Measurements from ENCODE around the gene CYBA. TPM values are rescaled to one million over a fixed set of nuclear protein-coding genes. Genes with fewer than 3 reads are reported as not detected.

The CYBA gene
- total RNA-seq, 1 experiment from 2014 or later, result 351 TPM

DNA sequence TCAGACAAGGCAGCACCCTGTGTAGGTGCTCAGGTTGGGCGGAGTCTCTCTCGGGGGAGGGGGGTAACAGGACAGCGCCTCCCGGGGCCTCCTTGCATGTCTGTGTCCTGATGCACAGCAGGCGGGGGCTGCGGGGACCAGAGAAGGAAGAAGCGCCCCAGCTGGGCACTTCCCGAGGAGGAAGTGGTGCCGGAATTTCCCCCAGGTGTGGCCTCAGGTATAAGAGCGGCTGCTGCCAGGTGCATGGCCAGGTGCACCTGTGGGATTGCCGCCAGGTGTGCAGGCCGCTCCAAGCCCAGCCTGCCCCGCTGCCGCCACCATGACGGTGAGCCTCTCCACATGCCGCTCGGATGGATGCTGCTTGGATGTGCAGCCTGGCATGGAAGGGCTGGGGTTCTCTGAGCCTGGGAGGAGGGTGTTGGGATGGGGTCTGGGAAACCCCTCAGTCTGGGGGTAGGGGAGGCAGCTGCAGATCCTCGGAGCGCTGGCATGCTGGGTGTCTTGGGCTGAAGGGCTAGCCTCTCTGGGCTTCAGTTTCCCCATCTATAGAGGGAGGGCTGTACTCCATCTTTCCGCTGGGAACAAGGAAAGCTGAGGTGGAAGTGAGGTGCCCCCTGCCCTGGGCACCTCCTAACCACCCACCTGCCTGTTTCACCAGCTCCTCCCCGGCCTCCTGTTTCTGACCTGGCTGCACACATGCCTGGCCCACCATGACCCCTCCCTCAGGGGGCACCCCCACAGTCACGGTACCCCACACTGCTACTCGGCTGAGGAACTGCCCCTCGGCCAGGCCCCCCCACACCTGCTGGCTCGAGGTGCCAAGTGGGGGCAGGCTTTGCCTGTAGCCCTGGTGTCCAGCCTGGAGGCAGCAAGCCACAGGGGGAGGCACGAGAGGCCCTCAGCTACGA, 12.3 kb downstream of the CYBA start, which contains the start of gene IL17C:
Gene IL17C, plus strand, starts transcription at position 250 of the 908 bp plus-strand sequence. Its CDS starts 70 bp downstream, at position 320.
- peak within 1 kb of the TSS; percentile 26 for H3K27ac Mint-ChIP-seq (ENCODE audit: unreplicated experiment)
- TF ChIP-seq CTCF (IDR thresholded peaks at IDR 0.05; ENCODE audit: insufficient read depth in 1 of 2, low read depth in 1 of 2, low read length in 1 of 2, severe bottlenecking in 1 of 2, unreplicated experiment in 1 of 2), result no peak
- H3K4me3 Mint-ChIP-seq (ENCODE audit: unreplicated experiment), result no peak within 1 kb of the TSS
- no peaks in the 10 kb centered on the region for H3K4me1 Mint-ChIP-seq (ENCODE audit: low read depth, unreplicated experiment)
- DNase-seq, result peak in 1 of 2 experiments; percentile 37
- intact Hi-C loops (cut with micrococcal nuclease; ENCODE audit: unreplicated experiment), result no loop called here
- Histone ChIP-seq H3K36me3 (ENCODE audit: control insufficient read depth, insufficient read depth, low read length) (no peaks in the 10 kb centered on the region), H3K4me3 (ENCODE audit: low read depth, low read length) (no peak within 1 kb of the TSS), H3K27me3 (replicated peaks; ENCODE audit: control insufficient read depth, insufficient read depth, low read length) (no peaks in the 10 kb centered on the region), H3K9me3 (no peaks in the 10 kb centered on the region), H3K4me1 (peaks cover 12% of the 10 kb centered on the region; the same call in 1 of the 2 replicates)
- H3K9me3 Mint-ChIP-seq (ENCODE audit: unreplicated experiment), result no peaks in the 10 kb centered on the region
- H3K27me3 Mint-ChIP-seq (ENCODE audit: insufficient read depth, unreplicated experiment), result no peaks in the 10 kb centered on the region
- BruUV-seq (replicated peaks), result no TSS peak
- ChIA-PET POLR2A (interaction anchor here (0.6 kb wide), 1 partner anchor 79 kb away, joined by 3 read pairs; no protein-coding TSS in a partner anchor), CTCF (interaction anchor here (0.6 to 1.2 kb wide), 2 partner anchors 46 to 99 kb away, joined by 3 read pairs; no protein-coding TSS in a partner anchor)
- peaks cover 68% of the 10 kb centered on the region for H3K36me3 Mint-ChIP-seq (ENCODE audit: insufficient read depth, unreplicated experiment)

GRCh38 chr16:88636488-88637265, 14.2 kb downstream of the CYBA start:
- Histone ChIP-seq H3K4me1 (peaks cover 12% of the 10 kb centered on the region; the same call in 1 of the 2 replicates), H3K27me3 (replicated peaks; ENCODE audit: control insufficient read depth, insufficient read depth, low read length) (no peaks in the 10 kb centered on the region), H3K4me3 (ENCODE audit: low read depth, low read length) (no peak overlapping the region), H3K36me3 (ENCODE audit: control insufficient read depth, insufficient read depth, low read length) (no peaks in the 10 kb centered on the region), H3K9me3 (no peaks in the 10 kb centered on the region)
- no peak for DNase-seq
- POLR2A ChIA-PET, result interaction anchor here (0.7 to 1.0 kb wide), 2 partner anchors 8 to 10 kb away, joined by 4 read pairs; no protein-coding TSS in a partner anchor
- Mint-ChIP-seq H3K27ac (ENCODE audit: unreplicated experiment) (no peak overlapping the region), H3K9me3 (ENCODE audit: unreplicated experiment) (no peaks in the 10 kb centered on the region), H3K27me3 (ENCODE audit: insufficient read depth, unreplicated experiment) (no peaks in the 10 kb centered on the region), H3K4me3 (ENCODE audit: unreplicated experiment) (no peak overlapping the region), H3K36me3 (ENCODE audit: insufficient read depth, unreplicated experiment) (peaks cover 79% of the 10 kb centered on the region), H3K4me1 (ENCODE audit: low read depth, unreplicated experiment) (no peaks in the 10 kb centered on the region)
- BruUV-seq (replicated peaks), result no TSS peak
- intact Hi-C loops (cut with micrococcal nuclease; ENCODE audit: unreplicated experiment), result no loop called here
- CTCF ChIA-PET, result interaction anchor here (0.6 to 1.3 kb wide), 6 partner anchors 10 to 830 kb away, joined by 3 to 10 read pairs (median 4); partner anchors contain the start of gene MVD
- no peak for TF ChIP-seq CTCF (IDR thresholded peaks at IDR 0.05; ENCODE audit: insufficient read depth in 1 of 2, low read depth in 1 of 2, low read length in 1 of 2, severe bottlenecking in 1 of 2, unreplicated experiment in 1 of 2)
